Right lobe of liver (tissue), 4 donors: ENCODE data around the gene ADARB1.

Experiments
- POLR2A ChIP-seq: fragments of 450-650 bp; IDR thresholded peaks from one replicate; pipeline ENCODE4 v1.6.1; 2017; ENCODE audit warnings: antibody characterized with exemption, mild to moderate bottlenecking
- TF ChIP-seq, protein P1 (sequence below), 4 donors: fragments of 200-600 bp in 3 of 4; fragments of 450-650 bp in 1 of 4; IDR thresholded peaks; one replicate each; pipeline versions ENCODE4 v1.5.1 to v1.8.0; 2016 to 2022; ENCODE audit warnings: antibody characterized with exemption in 4 of 4, mild to moderate bottlenecking in 2 of 4
- donor health status: DM: no; HTN: no; CAD: no.
- donor health status: DM: no; HTN: no; CAD: no.
- donor health status: DM: no; HTN: yes; CAD: no.

DNA sequence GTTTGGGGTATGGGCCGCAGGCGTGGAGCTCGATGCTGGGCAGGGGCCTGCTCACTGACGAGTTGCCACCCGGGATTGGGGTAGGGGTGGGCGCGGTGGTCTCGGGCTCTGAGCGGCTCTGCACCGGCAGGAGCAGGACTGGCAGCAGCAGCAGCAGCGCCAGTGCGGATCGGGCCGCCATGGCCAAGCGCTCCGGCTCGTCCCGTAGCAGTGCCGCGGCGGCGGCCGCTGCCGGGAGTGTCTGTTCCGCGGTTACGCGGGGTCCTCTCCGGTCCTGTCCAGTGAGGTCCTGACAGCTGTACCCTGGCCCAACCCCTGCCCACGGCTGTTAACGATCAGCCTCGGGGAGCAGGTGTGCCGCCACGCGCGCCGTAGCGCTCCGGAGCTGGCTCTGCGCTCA lies 26.5 kb downstream of the ADARB1 start:
- TF ChIP-seq, protein P1, sequence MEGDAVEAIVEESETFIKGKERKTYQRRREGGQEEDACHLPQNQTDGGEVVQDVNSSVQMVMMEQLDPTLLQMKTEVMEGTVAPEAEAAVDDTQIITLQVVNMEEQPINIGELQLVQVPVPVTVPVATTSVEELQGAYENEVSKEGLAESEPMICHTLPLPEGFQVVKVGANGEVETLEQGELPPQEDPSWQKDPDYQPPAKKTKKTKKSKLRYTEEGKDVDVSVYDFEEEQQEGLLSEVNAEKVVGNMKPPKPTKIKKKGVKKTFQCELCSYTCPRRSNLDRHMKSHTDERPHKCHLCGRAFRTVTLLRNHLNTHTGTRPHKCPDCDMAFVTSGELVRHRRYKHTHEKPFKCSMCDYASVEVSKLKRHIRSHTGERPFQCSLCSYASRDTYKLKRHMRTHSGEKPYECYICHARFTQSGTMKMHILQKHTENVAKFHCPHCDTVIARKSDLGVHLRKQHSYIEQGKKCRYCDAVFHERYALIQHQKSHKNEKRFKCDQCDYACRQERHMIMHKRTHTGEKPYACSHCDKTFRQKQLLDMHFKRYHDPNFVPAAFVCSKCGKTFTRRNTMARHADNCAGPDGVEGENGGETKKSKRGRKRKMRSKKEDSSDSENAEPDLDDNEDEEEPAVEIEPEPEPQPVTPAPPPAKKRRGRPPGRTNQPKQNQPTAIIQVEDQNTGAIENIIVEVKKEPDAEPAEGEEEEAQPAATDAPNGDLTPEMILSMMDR (IDR thresholded peaks at IDR 0.05), result no peak
- no peak for TF ChIP-seq POLR2A
